K562 (cell line): ENCODE data around the gene EGFR. TPM values are rescaled to one million over a fixed set of nuclear protein-coding genes. Genes with fewer than 3 reads are reported as not detected.

Experiments
- ATAC-seq: fragments of 200-7000 bp; cut with Tn5 transposase; 3 replicates; pipeline ENCODE4 v1.9.1; 2020; ENCODE audit warnings: moderate library complexity
- BruUV-seq: library from RNA; stranded (reverse); fragments of 400-500 nt; replicated peaks from 2 replicates; lab custom pipeline; 2021; lab: Mats Ljungman, UMichigan
- CTCF ChIA-PET: fragments of 300-600 bp; formaldehyde crosslinking; extraction: SDS; loops from one replicate; lab custom pipeline; 2021; ENCODE audit warnings: low intra/inter-chr PET ratio; lab: Yijun Ruan, JAX
- POLR2A ChIA-PET: fragments of 300-600, 350-650 bp; sonication (Branson Sonifier 250); formaldehyde crosslinking; extraction: SDS; loops from one replicate; lab custom pipeline; 2021; ENCODE audit warnings: antibody characterized with exemption, inconsistent platforms; lab: Yijun Ruan, JAX
- DNase-seq, 4 experiments: peaks; one replicate each; pipeline versions ENCODE4 v3.0.0 to v3.0.0-alpha.2; 2011 to 2018; ENCODE audit warnings: low spot score in 3 of 4, mixed read lengths in 3 of 4; ENCODE audit errors: extremely low read depth in 1 of 4
- FAIRE-seq: peaks from 2 replicates; lab custom pipeline; 2011; peaks lifted over from hg19 to GRCh38; lab: Jason Lieb, UNC
- H2AFZ ChIP-seq: 2 replicates; pipeline ENCODE4 v1.6.0; 2011; ENCODE audit warnings: low read depth, low read length, control low read depth, inconsistent platforms
- H3K27ac ChIP-seq: fragments of 200-600 bp; 3 replicates; pipeline ENCODE4 v1.8.0; 2011; ENCODE audit warnings: low read depth, mild to moderate bottlenecking, control low read depth, inconsistent platforms, low read length, moderate library complexity, mixed read lengths; ENCODE audit errors: extremely low read depth
- H3K27me3 ChIP-seq, 2 experiments: fragments of 300-600 bp in 1 of 2; 2 replicates in 1 of 2; 3 replicates in 1 of 2; pipeline versions ENCODE4 v1.6.0 to v1.8.0; 2011; ENCODE audit warnings: inconsistent platforms in 2 of 2, low read length in 2 of 2, mild to moderate bottlenecking in 1 of 2, mixed read lengths in 1 of 2, moderate library complexity in 1 of 2; ENCODE audit not compliant: control insufficient read depth in 2 of 2, insufficient read depth in 2 of 2
- H3K36me3 ChIP-seq: fragments of 300-600 bp; 3 replicates; pipeline ENCODE4 v1.8.0; 2011; ENCODE audit warnings: mild to moderate bottlenecking, low read length, inconsistent platforms; ENCODE audit not compliant: control insufficient read depth, insufficient read depth
- H3K4me1 ChIP-seq, 2 experiments: fragments of 200-600 bp in 1 of 2; replicated peaks in 1 of 2; 2 replicates in 1 of 2; 3 replicates in 1 of 2; pipeline versions ENCODE4 v1.5.1 to v1.8.0; 2011; ENCODE audit warnings: inconsistent platforms in 2 of 2, low read length in 2 of 2, mild to moderate bottlenecking in 1 of 2, mixed read lengths in 1 of 2, moderate library complexity in 1 of 2; ENCODE audit not compliant: control insufficient read depth in 2 of 2, insufficient read depth in 2 of 2
- H3K4me2 ChIP-seq: 2 replicates; pipeline ENCODE4 v1.6.1; 2011; ENCODE audit warnings: low read length, control low read depth, inconsistent platforms, mixed read lengths; ENCODE audit not compliant: insufficient read depth
- H3K4me3 ChIP-seq: fragments of 200-600 bp; sonication (generic), shearing (Covaris generic); 2 replicates; pipeline ENCODE4 v1.5.1; 2016; ENCODE audit warnings: control low read depth, inconsistent platforms
- H3K79me2 ChIP-seq: fragments of 200-600 bp; 3 replicates; pipeline ENCODE4 v1.8.0; 2011; ENCODE audit warnings: low read length, inconsistent platforms; ENCODE audit not compliant: control insufficient read depth, insufficient read depth
- H3K9ac ChIP-seq, 2 experiments: 2 replicates each; pipeline versions ENCODE4 v1.6.0 to v1.6.1; 2011; ENCODE audit warnings: low read depth in 2 of 2, low read length in 2 of 2, control low read depth in 1 of 2, inconsistent platforms in 1 of 2, mild to moderate bottlenecking in 1 of 2, mixed read lengths in 1 of 2; ENCODE audit not compliant: insufficient read depth in 1 of 2
- H3K9me1 ChIP-seq: one replicate; pipeline ENCODE4 v1.6.0; 2011; ENCODE audit warnings: inconsistent platforms, mild to moderate bottlenecking, low read length, moderate library complexity; ENCODE audit not compliant: control insufficient read depth, insufficient read depth
- H3K9me3 ChIP-seq: replicated peaks from 2 replicates; pipeline ENCODE4 v1.5.1; 2011; ENCODE audit warnings: low read depth, low read length, inconsistent platforms; ENCODE audit not compliant: control insufficient read depth, insufficient read depth
- H4K20me1 ChIP-seq: replicated peaks from 2 replicates; pipeline ENCODE4 v1.6.1; 2011; ENCODE audit warnings: low read length, inconsistent platforms, mixed read lengths; ENCODE audit not compliant: control insufficient read depth, insufficient read depth
- ARHGAP35 ChIP-seq: fragments of 450-650 bp; IDR thresholded peaks from 2 replicates; pipeline ENCODE4 v1.6.1; 2018; ENCODE audit not compliant: partially characterized antibody
- ATF6 ChIP-seq: sonication (generic); formaldehyde crosslinking; IDR thresholded peaks from 2 replicates; pipeline ENCODE4 v1.4.0; 2020; ENCODE audit warnings: mild to moderate bottlenecking, missing genetic modification reagents
- BCLAF1 ChIP-seq, 2 experiments: fragments of 450-650 bp in 1 of 2; IDR thresholded peaks; 2 replicates each; pipeline ENCODE4 v1.6.1; 2011 to 2017; ENCODE audit warnings: low read depth in 2 of 2, antibody characterized with exemption in 1 of 2, borderline replicate concordance in 1 of 2, low read length in 1 of 2, mild to moderate bottlenecking in 1 of 2, mixed read lengths in 1 of 2; ENCODE audit not compliant: control insufficient read depth in 1 of 2
- CBFB ChIP-seq: sonication (generic); formaldehyde crosslinking; IDR thresholded peaks from 2 replicates; pipeline ENCODE4 v1.4.0; 2020; ENCODE audit warnings: mild to moderate bottlenecking, missing genetic modification reagents
- GATAD2B ChIP-seq: fragments of 450-650 bp; IDR thresholded peaks from 2 replicates; pipeline ENCODE4 v1.6.1; 2017; ENCODE audit warnings: mild to moderate bottlenecking, borderline replicate concordance
- HNRNPH1 ChIP-seq: fragments of 200-400 bp; formaldehyde crosslinking; optimal IDR thresholded peaks from 2 replicates; pipeline ENCODE3; 2017; ENCODE audit warnings: low read depth, mild to moderate bottlenecking, low read length, moderate library complexity
- MCM2 ChIP-seq: fragments of 450-650 bp; IDR thresholded peaks from 2 replicates; pipeline ENCODE4 v1.6.1; 2017; ENCODE audit warnings: low read depth, mild to moderate bottlenecking
- POLR3G ChIP-seq: IDR thresholded peaks from 2 replicates; pipeline ENCODE4 v1.6.1; 2011; ENCODE audit not compliant: insufficient read length, insufficient replicate concordance; ENCODE audit errors: extremely low read depth
- TARDBP ChIP-seq: fragments of 450-650 bp; IDR thresholded peaks from 2 replicates; pipeline ENCODE4 v1.6.1; 2016
- XRCC4 ChIP-seq: IDR thresholded peaks from one replicate; pipeline ENCODE4 v1.6.1; 2011; ENCODE audit not compliant: insufficient read depth, insufficient read length; ENCODE audit errors: extremely low read depth
- XRCC5 ChIP-seq: fragments of 200-400 bp; formaldehyde crosslinking; IDR thresholded peaks from 2 replicates; pipeline ENCODE4 v1.6.1; 2017; ENCODE audit warnings: low read depth, mild to moderate bottlenecking, low read length
- ZNF436 ChIP-seq: fragments of 250-450, 450-650 bp; sonication (Bioruptor Pico); formaldehyde crosslinking; IDR thresholded peaks from 2 replicates; pipeline ENCODE4 v1.7.0; 2020; ENCODE audit warnings: mild to moderate bottlenecking
- ZNF507 ChIP-seq: conservative IDR thresholded peaks from 2 replicates; pipeline ENCODE4 v1.6.1; 2017; ENCODE audit warnings: missing genetic modification characterization, missing compliant biosample characterization
- ZNF77 ChIP-seq: fragments of 250-450 bp; sonication (Bioruptor Pico); IDR thresholded peaks from 2 replicates; pipeline ENCODE4 v1.5.0; 2020
- WGBS: fragments of 100-300 bp; shearing (Covaris generic); methylation state at CpG from one replicate; pipeline ENCODE4 v1.1.6; 2016; ENCODE audit warnings: low coverage, mixed read lengths; ENCODE audit not compliant: insufficient coverage; ENCODE audit errors: missing lambda C conversion rate; 5-methylcytosine and 5-hydroxymethylcytosine counted together
- in situ Hi-C: fragments of 300-500 bp; cut with MboI; formaldehyde crosslinking; loops from 4 replicates; pipeline ENCODE4 v1.15.0; 2018; ENCODE audit warnings: inconsistent platforms, mixed read lengths
- intact Hi-C: fragments of 100-400 bp; cut with micrococcal nuclease; formaldehyde crosslinking; loops from 2 replicates; pipeline ENCODE4 v1.14.2; 2022
- polyA plus RNA-seq, 8 experiments: library from polyadenylated mRNA; depleted of rRNA in 4 of 8; stranded (reverse) in 5 of 8; unstranded in 3 of 8; fragments of >200 nt; fragmentation: Nextera tagmentation in 2 of 8; fragmentation: Illumina TruSeq in 1 of 8; extraction: Ambion mirVana in 2 of 8; extraction: Trizol in 1 of 8; gene quantifications; 2 replicates each; pipeline versions ENCODE4 v1.2.1 to v1.2.3, GENCODE V29; 2011 to 2014; ENCODE audit warnings: inconsistent platforms in 1 of 8, missing spikeins in 1 of 8
- total RNA-seq, 7 experiments: library from RNA; depleted of rRNA in 6 of 7; stranded (reverse); fragments of >200 nt in 6 of 7; fragmentation: Illumina TruSeq in 2 of 7; extraction: Trizol in 2 of 7; gene quantifications; 2 replicates each; pipeline versions ENCODE4 v1.2.1 to v1.2.3, GENCODE V29; 2011 to 2021; ENCODE audit warnings: low replicate concordance in 1 of 7

Gene EGFR
- total and polyA plus RNA-seq, 9 of the 15 experiments (the other 6 are each of a cell fraction or from before 2014, with no cell fraction given), result 0.13 TPM; not detected in 8

- TF ChIP-seq ARHGAP35, result no peak
- TF ChIP-seq XRCC5, result no peak
- TF ChIP-seq MCM2, result no peak
- TF ChIP-seq GATAD2B, result no peak
These were observed 62.3 kb downstream of the EGFR start (continued) for GRCh38 chr7:55081068-55081467.

- Histone ChIP-seq H3K9ac (no peak overlapping the region), H3K4me1 (peaks cover 0 to 9% of the 10 kb centered on the region in 2 experiments; a peak in 1 of 5 replicates), H3K9me1 (no peaks in the 10 kb centered on the region), H3K4me3 (no peak overlapping the region), H3K27me3 (peaks cover 5 to 23% of the 10 kb centered on the region in 2 experiments), H3K27ac (no peak overlapping the region), H2AFZ (no peak overlapping the region)
- in situ Hi-C loops, result no loop called here
- POLR2A ChIA-PET, result no interaction called here
- no TSS peak for BruUV-seq
- TF ChIP-seq BCLAF1 (IDR thresholded peaks at IDR 0.05; ENCODE audit: borderline replicate concordance in 1 of 2, control insufficient read depth in 1 of 2, low read depth in 2 of 2, low read length in 1 of 2) (no peak), ZNF77 (no peak), ZNF507 (no peak), POLR3G (no peak), CBFB (CRISPR knock-in tag) (no peak), ATF6 (CRISPR knock-in tag) (no peak), ZNF436 (CRISPR knock-in tag) (no peak), XRCC4 (no peak), TARDBP (no peak), HNRNPH1 (no peak)
- TF ChIP-seq, all 486 proteins: peak for 0
- H3K36me3 ChIP-seq, result no peaks in the 10 kb centered on the region
- intact Hi-C loops, result no loop called here
- H3K9me3 ChIP-seq, result no peaks in the 10 kb centered on the region
- CTCF ChIA-PET, result no interaction called here
- no peak for FAIRE-seq
- no peak for ATAC-seq
- H4K20me1 ChIP-seq, result no peaks in the 10 kb centered on the region
- no peak overlapping the region for H3K4me2 ChIP-seq
- H3K79me2 ChIP-seq, result no peaks in the 10 kb centered on the region
- 6% methylated on average over 7 of the region's 7 CpGs for WGBS
- no peak for DNase-seq
These were observed 62.8 kb downstream of the EGFR start for GRCh38 chr7:55081472-55082227.
